T-helper 1 cell treated with Interleukin-12 subunit alpha and Interleukin-12 subunit beta and Interleukin-4 antibody, amounts not matched to agents 30 μg/mL and 1 μg/mL, for 36 hours (primary cell): ENCODE measurements around the gene DCTN2.

Source experiments
- H3K27ac Mint-ChIP-seq: one replicate; pipeline ENCODE4 v1.8.0; 2021; ENCODE audit warnings: mild to moderate bottlenecking, mixed read lengths
- H3K27me3 Mint-ChIP-seq: one replicate; pipeline ENCODE4 v1.8.0; 2021; ENCODE audit warnings: low read depth, mixed read lengths
- H3K36me3 Mint-ChIP-seq: one replicate; pipeline ENCODE4 v1.8.0; 2021; ENCODE audit warnings: low read depth, mixed read lengths
- H3K4me1 Mint-ChIP-seq: one replicate; pipeline ENCODE4 v1.8.0; 2021; ENCODE audit warnings: low read depth, mixed read lengths
- H3K4me3 Mint-ChIP-seq: one replicate; pipeline ENCODE4 v1.8.0; 2021; ENCODE audit warnings: mild to moderate bottlenecking, moderate library complexity, mixed read lengths
- H3K9me3 Mint-ChIP-seq: one replicate; pipeline ENCODE4 v1.8.0; 2021; ENCODE audit warnings: mixed read lengths

The DCTN2 gene

DNA sequence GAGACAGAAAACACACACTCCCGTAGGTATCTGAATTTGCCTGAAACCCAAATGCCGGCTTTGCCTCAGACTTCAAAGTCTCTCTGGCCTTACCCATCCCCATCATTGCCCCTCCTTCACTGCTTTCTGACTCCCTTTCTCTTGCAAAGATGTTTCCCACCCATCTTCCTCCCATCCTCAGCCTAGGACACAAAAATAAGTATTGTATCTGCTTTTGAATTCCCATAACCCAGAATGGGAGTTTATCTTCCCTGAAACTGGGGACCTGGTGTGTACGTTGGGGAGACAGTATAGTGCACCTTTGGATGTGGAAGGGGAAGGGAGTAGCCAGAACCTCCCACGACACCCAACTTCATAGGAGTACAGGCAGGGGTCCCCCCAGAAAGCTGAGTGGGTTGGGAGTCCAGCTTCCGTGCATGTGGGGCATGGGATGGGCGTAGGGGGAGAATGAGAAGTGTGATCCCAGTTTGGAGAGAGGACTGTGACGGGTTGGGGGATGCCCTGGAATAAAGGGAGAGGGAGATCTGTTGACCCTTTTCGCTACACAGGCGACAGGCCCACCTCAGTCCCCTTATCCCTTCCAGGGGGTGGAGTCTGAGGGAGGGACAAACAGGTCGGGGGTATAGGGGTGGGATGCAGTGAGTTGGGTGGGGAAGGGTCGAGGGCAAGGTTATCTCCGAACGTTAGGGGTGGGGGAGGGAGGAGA, 2.4 kb upstream of the DCTN2 start:
- H3K27me3 Mint-ChIP-seq = peaks cover 30% of the 10 kb centered on the region
- H3K4me1 Mint-ChIP-seq = peaks cover 32% of the 10 kb centered on the region
- peaks cover 8% of the 10 kb centered on the region for H3K36me3 Mint-ChIP-seq
- no peaks in the 10 kb centered on the region for H3K9me3 Mint-ChIP-seq
- H3K27ac Mint-ChIP-seq = no peak overlapping the region
- peak overlapping the region; percentile 76 for H3K4me3 Mint-ChIP-seq

DNA sequence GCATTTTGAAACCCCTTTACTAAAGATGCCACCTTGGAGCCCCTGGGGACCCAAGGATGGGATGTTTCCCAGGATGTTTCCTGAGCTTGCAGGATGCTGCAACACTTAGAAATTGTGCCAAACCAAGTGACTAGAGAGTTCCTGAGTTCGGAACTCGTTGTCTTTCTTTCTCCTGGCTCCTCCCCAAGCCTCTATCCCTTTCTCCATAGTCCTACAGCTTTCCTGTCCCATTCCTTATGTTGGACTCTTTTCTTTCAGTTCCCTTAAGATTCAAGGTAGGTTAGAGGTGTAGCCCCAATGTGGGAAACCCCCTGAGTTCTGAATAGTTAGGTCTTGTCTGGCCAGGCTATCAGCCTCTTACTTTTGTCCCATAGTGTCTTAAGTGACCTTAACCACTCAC, 1.5 kb upstream of the DCTN2 start:
- Mint-ChIP-seq H3K27me3 (peaks cover 23% of the 10 kb centered on the region), H3K27ac (no peak overlapping the region), H3K4me3 (peak overlapping the region; percentile 76), H3K9me3 (no peaks in the 10 kb centered on the region), H3K36me3 (peaks cover 8% of the 10 kb centered on the region), H3K4me1 (peaks cover 32% of the 10 kb centered on the region)

DNA sequence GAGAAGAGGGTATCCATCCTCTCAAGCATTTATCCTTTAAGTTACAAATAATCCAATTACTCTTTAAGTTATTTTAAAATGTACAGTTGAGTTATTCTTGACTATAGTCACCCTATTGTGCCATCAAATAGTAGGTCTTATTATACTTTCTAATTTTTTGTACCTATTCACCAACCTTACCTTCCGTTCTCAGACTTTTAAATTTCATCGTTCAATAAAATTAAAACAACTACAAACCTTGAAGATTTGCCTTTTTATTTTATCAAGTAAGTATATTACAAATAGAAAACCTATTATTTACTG, 972 bp upstream of the DCTN2 start:
- Mint-ChIP-seq H3K27me3 (peaks cover 23% of the 10 kb centered on the region), H3K4me3 (no peak overlapping the region), H3K9me3 (no peaks in the 10 kb centered on the region), H3K4me1 (peaks cover 32% of the 10 kb centered on the region), H3K27ac (no peak overlapping the region), H3K36me3 (peaks cover 8% of the 10 kb centered on the region)

DNA sequence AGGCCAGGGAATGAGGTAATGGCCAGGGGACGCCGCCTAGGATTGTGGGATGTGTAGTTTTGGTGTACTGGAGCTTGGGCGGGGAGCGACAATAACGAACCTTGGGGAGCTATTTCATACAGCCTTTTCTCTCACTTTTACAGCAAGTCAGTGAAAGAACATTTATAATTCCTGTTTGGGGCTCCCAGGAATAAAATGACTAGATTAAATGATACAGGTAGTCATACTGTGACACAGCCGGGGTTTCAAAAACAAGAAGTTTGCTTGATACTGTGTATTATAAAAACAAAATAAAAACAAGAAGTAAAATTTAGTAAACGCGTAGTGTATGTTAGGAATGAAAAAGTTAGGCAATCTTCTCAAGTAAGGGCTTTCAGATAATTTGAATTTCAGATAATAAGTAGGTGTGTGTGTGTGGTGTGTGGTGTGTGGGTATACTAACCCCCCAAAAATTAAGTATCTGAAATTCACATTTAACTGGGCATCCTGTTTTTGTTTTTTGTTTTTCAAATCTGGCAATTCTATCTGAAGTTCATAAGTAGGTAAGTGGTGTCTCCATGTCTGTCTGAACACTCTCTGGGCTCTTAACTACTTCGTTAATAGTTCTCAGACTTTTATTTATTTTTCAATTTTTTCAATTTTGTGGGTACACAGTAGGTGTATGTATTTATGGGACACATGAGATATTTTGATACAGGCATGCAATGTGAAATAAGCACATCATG, 458 bp upstream of the DCTN2 start:
- H3K9me3 Mint-ChIP-seq = no peaks in the 10 kb centered on the region
- H3K36me3 Mint-ChIP-seq = peaks cover 8% of the 10 kb centered on the region
- H3K4me1 Mint-ChIP-seq = peaks cover 32% of the 10 kb centered on the region
- H3K4me3 Mint-ChIP-seq = peak overlapping the region; percentile 100
- peaks cover 23% of the 10 kb centered on the region for H3K27me3 Mint-ChIP-seq
- peak overlapping the region; percentile 97 for H3K27ac Mint-ChIP-seq

DNA sequence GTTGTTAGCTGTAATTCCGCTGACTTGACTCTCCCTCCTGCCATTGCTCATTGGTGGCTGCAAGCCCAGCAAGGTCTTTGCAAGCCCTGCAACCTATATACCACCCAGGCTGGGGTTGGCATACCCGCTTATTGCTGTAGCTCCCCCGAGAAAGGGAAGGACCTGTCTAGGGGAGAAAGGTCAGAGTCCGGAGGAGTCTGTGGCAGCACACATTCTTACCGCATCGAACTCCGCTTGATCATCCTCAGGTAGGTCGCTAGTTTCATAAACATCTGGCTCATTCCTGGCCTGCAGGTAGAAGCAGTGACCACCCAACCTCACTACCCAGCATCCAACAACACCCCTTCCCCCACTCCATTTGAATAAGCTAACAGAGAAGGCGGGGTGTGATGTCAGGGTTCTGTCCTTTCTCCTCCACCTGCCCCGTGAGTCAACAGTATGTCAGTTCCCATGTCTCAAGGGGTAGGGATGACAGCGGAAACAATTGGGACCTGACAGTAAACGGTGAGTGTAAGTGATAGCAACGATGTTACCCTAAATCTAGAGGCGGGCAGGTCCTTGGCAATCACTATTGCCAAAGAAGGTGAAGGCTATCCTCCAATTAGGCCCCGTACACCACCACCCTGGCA, 1.1 kb downstream of the DCTN2 start:
- H3K4me1 Mint-ChIP-seq = peaks cover 34% of the 10 kb centered on the region
- peaks cover 23% of the 10 kb centered on the region for H3K27me3 Mint-ChIP-seq
- peak overlapping the region; percentile 100 for H3K4me3 Mint-ChIP-seq
- H3K9me3 Mint-ChIP-seq = no peaks in the 10 kb centered on the region
- peak overlapping the region; percentile 97 for H3K27ac Mint-ChIP-seq
- H3K36me3 Mint-ChIP-seq = peaks cover 10% of the 10 kb centered on the region

DNA sequence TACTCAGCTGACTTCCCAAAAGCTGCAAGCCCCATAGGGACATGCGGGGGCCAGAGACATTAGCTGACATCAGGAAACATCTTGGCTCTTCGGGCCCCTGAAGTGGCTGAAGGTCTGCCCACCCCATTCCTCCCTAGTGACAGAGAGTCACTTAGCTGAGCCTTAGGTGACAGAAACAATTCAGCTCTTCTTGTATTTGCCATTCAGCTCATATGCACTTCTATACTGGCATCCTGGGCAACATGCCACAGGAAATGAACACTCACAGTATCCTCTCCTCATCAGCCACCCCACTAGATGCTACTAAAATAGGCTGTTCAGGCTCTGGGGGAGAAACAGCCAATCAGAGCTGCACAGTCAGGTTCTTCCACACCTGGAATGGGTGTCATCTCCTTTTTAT, 3.4 kb downstream of the DCTN2 start:
- H3K36me3 Mint-ChIP-seq = peaks cover 14% of the 10 kb centered on the region
- H3K4me1 Mint-ChIP-seq = peaks cover 26% of the 10 kb centered on the region
- no peak overlapping the region for H3K27ac Mint-ChIP-seq
- no peaks in the 10 kb centered on the region for H3K9me3 Mint-ChIP-seq
- peaks cover 13% of the 10 kb centered on the region for H3K27me3 Mint-ChIP-seq
- no peak overlapping the region for H3K4me3 Mint-ChIP-seq

DNA sequence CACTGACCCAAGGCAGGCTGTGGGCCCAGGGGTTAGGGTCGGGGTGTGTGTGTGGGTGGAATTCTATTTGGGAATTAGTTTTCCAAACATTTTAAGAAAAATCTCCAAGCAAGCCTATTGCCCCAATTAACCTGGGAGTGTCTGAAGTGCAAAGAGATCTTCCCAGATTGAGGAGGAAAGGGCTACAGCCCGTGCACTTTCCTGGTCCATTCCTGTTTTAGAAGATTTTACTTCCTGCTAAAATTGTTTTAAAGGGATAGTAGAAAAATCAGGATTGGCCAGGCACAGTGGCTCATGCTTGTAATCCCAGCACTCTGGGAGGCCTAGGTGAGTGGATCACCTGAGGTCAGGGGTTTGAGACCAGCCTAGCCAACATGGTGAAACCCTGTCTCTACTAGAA, 5.3 kb downstream of the DCTN2 start:
- Mint-ChIP-seq H3K36me3 (peaks cover 14% of the 10 kb centered on the region), H3K27me3 (no peaks in the 10 kb centered on the region), H3K27ac (no peak overlapping the region), H3K4me3 (no peak overlapping the region), H3K4me1 (peaks cover 20% of the 10 kb centered on the region), H3K9me3 (no peaks in the 10 kb centered on the region)

DNA sequence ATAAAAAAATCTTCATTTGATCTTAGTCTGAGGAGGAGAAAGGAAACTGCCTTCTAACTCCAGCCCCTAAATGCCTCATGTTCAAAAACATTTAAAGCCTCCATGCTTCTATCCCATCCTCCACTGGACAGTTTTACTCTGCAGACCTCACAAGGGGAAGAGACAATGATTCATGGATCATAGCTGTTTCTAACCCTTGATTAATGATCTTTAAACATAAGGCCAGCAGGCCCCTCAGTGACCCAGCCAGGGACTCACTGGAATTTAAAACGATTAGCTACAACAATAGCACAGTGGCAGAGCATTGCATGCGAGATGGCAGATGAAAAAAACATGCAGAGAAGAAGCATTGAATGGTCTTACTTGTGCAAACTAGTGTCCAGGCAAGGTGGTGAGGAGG, 6.0 kb downstream of the DCTN2 start:
- Mint-ChIP-seq H3K27me3 (no peaks in the 10 kb centered on the region), H3K4me1 (peaks cover 14% of the 10 kb centered on the region), H3K36me3 (peaks cover 14% of the 10 kb centered on the region), H3K27ac (no peak overlapping the region), H3K9me3 (no peaks in the 10 kb centered on the region), H3K4me3 (no peak overlapping the region)

DNA sequence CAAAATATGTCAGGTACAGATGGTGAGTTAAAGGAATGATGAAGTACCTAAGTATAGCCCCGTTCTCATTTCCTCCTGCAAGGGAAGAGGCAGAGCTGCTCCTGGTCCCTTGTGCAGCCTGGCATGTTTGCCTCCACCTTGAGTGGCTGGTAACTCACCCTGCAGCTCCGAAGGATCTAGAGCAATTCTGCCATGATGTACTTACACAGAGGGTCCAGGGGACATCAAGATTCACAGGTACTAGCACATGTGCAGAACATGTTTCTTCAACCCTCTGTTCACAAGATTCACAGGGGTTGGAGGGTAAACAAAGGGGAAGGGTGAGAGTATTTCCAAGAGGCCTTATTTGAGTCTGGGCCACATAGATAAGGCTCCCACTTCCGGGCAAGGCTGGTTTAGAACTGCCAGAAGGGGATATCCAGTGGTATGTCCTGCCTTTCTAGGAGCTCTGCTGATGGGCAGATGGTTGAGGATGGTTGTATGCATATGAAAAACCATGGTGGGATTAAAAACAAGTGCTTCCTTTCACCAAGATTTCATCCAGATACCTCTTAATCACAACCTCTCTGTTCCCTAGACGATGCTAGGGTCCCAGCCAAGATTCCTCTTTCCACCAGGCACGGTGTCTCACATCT, 7.7 kb downstream of the DCTN2 start:
- H3K27ac Mint-ChIP-seq = no peak overlapping the region
- no peak overlapping the region for H3K4me3 Mint-ChIP-seq
- peaks cover 7% of the 10 kb centered on the region for H3K4me1 Mint-ChIP-seq
- no peaks in the 10 kb centered on the region for H3K9me3 Mint-ChIP-seq
- no peaks in the 10 kb centered on the region for H3K27me3 Mint-ChIP-seq
- H3K36me3 Mint-ChIP-seq = peaks cover 17% of the 10 kb centered on the region

DNA sequence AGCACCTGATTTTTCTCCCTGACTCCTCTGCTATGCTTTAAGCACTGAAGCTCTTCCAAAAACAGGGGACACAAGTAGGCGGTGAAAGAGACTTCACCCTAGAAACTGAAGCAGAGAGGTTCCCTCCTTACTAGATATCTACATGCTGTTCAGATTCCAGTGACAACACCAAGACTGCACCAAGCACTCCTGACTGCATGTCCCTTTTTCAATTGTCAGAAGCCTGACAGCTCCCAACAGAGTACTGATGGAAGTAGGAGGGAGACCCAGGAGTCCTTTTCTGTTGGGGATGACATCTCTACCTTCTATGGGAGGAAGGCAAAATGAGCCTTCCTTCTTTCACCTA, 10.4 kb downstream of the DCTN2 start:
- H3K9me3 Mint-ChIP-seq = no peaks in the 10 kb centered on the region
- peaks cover 34% of the 10 kb centered on the region for H3K36me3 Mint-ChIP-seq
- H3K27ac Mint-ChIP-seq = no peak overlapping the region
- peaks cover 7% of the 10 kb centered on the region for H3K4me1 Mint-ChIP-seq
- no peak overlapping the region for H3K4me3 Mint-ChIP-seq
- no peaks in the 10 kb centered on the region for H3K27me3 Mint-ChIP-seq

DNA sequence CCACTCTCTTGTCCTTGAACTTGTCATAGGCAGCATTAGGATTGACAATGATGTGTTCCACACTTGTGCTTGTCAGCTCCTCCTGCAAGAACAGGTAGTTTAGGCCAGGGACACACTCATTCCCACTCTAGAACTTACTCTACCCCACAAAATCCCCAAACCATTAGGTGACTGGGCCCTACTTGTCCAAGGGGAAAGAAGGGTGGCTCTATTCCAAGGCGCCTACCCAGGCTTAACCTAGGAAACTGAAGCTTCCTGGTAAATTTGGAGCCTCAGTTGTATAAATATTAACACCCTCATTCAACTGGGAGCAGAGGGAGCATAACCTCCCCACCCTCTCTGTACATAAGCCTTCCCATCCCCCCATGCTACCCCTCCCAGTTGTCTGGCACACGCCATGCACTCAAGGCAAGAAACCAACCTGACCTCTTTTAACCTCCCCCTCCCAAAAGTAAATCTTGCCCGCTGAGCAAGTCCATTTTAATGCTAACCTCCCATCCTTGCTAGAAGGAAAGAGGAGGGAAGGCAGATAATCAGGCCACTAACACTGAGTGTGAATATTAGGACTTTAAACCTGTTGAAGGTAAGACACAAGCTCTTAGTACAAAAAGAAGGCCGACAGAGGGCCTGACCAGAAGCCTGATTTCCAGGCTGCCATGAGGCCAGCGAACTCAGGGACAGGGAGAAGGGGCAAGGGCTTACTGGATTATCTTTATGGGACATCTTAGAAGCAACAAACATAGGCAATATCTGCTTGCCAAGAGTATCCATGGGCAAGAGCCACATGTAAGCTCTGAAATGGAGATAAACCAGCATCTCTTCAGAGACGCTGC, 11.0 kb downstream of the DCTN2 start:
- Mint-ChIP-seq H3K36me3 (peaks cover 32% of the 10 kb centered on the region), H3K4me3 (no peak overlapping the region), H3K27ac (no peak overlapping the region), H3K4me1 (peaks cover 6% of the 10 kb centered on the region), H3K9me3 (no peaks in the 10 kb centered on the region), H3K27me3 (no peaks in the 10 kb centered on the region)

DNA sequence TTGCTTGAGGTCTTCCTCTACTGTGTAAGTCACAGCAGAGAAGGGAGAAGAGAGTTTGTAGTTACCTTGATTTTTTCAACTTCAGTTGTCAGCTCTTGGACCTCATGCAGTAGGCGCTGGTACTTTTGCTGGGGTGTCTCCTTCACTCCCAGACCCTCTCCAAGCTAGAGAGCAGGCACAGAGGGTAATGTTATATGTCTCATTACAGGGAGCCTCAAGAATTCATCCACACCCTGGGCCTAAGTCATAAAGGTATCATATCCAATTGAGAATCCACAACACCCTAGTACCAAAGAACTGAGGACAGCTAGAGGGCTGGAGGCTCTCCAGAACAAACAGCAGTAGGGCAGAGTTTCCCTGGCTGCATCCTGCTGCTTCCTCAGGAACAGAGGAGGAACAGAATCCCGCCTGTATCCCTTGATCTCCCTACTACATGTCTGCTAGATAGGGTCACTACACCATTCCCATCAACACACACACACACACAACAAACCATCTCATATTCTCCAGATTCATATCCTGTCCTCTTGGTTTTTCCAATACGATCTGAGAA, 11.9 kb downstream of the DCTN2 start:
- Mint-ChIP-seq H3K4me3 (no peak overlapping the region), H3K27ac (no peak overlapping the region), H3K4me1 (peaks cover 4% of the 10 kb centered on the region), H3K36me3 (peaks cover 38% of the 10 kb centered on the region), H3K9me3 (no peaks in the 10 kb centered on the region), H3K27me3 (no peaks in the 10 kb centered on the region)

DNA sequence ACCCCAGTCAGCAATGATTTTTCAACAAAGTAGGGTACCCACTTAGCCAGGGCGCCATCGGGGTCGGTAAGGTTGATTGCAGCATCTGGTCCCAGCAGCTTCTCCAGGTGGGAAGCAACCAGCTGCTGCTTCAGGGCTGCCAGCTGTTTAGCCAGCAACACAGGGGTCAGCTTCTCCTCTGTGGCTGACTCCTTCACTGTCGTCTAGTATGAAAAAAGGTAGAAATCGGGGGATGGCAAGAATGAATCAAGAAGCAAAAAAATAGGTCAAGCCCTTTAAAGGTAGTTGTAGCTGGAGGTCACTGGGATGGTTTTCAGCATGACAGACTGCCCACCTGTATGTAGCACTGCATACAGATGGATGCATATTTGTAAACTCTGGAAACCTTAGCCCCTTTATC, 12.7 kb downstream of the DCTN2 start:
- Mint-ChIP-seq H3K4me3 (no peak overlapping the region), H3K36me3 (peaks cover 45% of the 10 kb centered on the region), H3K27me3 (no peaks in the 10 kb centered on the region), H3K9me3 (no peaks in the 10 kb centered on the region), H3K4me1 (peaks cover 5% of the 10 kb centered on the region), H3K27ac (no peak overlapping the region)

DNA sequence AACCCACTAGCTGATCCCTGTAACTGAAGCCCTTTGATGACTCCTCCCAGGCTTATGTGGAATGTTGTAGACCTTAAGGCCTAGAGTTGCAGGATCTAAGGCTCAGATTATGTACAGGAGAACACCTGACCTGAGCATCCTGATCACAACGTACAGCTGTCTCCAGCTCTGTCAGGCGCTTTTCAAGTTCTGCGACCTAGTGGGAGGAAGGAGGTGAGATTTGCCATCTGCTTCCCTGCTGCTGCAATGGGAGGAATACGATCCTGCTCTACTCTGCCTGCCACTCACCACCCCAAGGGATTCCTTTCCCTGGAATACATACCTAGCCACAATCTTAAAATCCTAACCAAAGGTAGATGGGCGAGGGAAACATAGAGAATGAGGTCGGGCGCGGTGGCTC, 13.9 kb downstream of the DCTN2 start:
- no peak overlapping the region for H3K4me3 Mint-ChIP-seq
- H3K9me3 Mint-ChIP-seq = no peaks in the 10 kb centered on the region
- H3K27ac Mint-ChIP-seq = no peak overlapping the region

More for the DNA sequence above, 13.9 kb downstream of the DCTN2 start:
- H3K27me3 Mint-ChIP-seq = no peaks in the 10 kb centered on the region
- peaks cover 47% of the 10 kb centered on the region for H3K36me3 Mint-ChIP-seq
- H3K4me1 Mint-ChIP-seq = peaks cover 8% of the 10 kb centered on the region
